A549 (cell line): Measurements from ENCODE around the gene KRTAP2-4. TPM values are rescaled to one million over a fixed set of nuclear protein-coding genes. Genes with fewer than 3 reads are reported as not detected.
"Not testable (repeated sequence)": the region's sequence is repeated elsewhere in the genome, so short reads cannot be mapped to it uniquely, and the experiment has no call there.

Experiments
- ATAC-seq, 2 experiments: fragments of 200-7000 bp in 1 of 2; fragments of >200 bp in 1 of 2; cut with Nextera tagmentation in 1 of 2; cut with Tn5 transposase in 1 of 2; 3 replicates each; pipeline versions ENCODE4 v1.8.0 to v1.9.1; 2018 to 2020; ENCODE audit warnings: mild to moderate bottlenecking in 1 of 2, moderate library complexity in 1 of 2
- CTCF ChIA-PET: fragments of 300-600 bp; sonication (Branson Sonifier 250); formaldehyde crosslinking; extraction: SDS; loops from one replicate; lab custom pipeline; 2021; ENCODE audit warnings: antibody characterized with exemption, inconsistent platforms; lab: Yijun Ruan, JAX
- POLR2A ChIA-PET: fragments of 350-600 bp; formaldehyde crosslinking; extraction: SDS; loops from one replicate; lab custom pipeline; 2021; ENCODE audit warnings: antibody characterized with exemption, inconsistent platforms; lab: Yijun Ruan, JAX
- DNase-seq, 2 experiments: peaks; one replicate each; pipeline versions ENCODE4 v3.0.0 to v3.0.0-alpha.2; 2011 to 2016; ENCODE audit warnings: low read depth in 1 of 2, low spot score in 1 of 2
- FAIRE-seq: peaks from 2 replicates; lab custom pipeline; 2011; peaks lifted over from hg19 to GRCh38; lab: Jason Lieb, UNC
- H3K27ac ChIP-seq, 2 experiments: fragments of >200 bp; sonication (Bioruptor Twin); formaldehyde crosslinking; 3 replicates each; pipeline ENCODE4 v1.5.1; 2016 to 2017
- H3K4me1 ChIP-seq: fragments of >200 bp; sonication (Bioruptor Twin); formaldehyde crosslinking; 3 replicates; pipeline ENCODE4 v1.6.1; 2016
- H3K4me2 ChIP-seq: fragments of >200 bp; sonication (Bioruptor Twin); formaldehyde crosslinking; 3 replicates; pipeline ENCODE4 v1.6.1; 2016
- H3K4me3 ChIP-seq: fragments of >200 bp; sonication (Bioruptor Twin); formaldehyde crosslinking; 3 replicates; pipeline ENCODE4 v1.5.1; 2016
- H3K9me3 ChIP-seq: fragments of >200 bp; sonication (Bioruptor Twin); formaldehyde crosslinking; 3 replicates; pipeline ENCODE4 v1.6.1; 2016
- BHLHE40 ChIP-seq: IDR thresholded peaks from 2 replicates; pipeline ENCODE4 v1.6.1; 2012; ENCODE audit warnings: low read depth, low read length, inconsistent platforms
- CBX8 ChIP-seq: fragments of 200-600 bp; sonication (generic); IDR thresholded peaks from 2 replicates; pipeline ENCODE4 v1.6.1; 2016
- EHMT2 ChIP-seq: fragments of 200-600 bp; sonication (generic); IDR thresholded peaks from 2 replicates; pipeline ENCODE4 v1.6.1; 2016; ENCODE audit warnings: antibody characterized with exemption, low read depth, mild to moderate bottlenecking, moderate library complexity
- EP300 ChIP-seq, 2 experiments: fragments of >200 bp; sonication (Bioruptor Twin); formaldehyde crosslinking; IDR thresholded peaks; 2 replicates in 1 of 2; 3 replicates in 1 of 2; pipeline ENCODE4 v1.6.1; 2016 to 2017
- FOSB ChIP-seq: fragments of 250-450 bp; sonication (Bioruptor Pico); IDR thresholded peaks from 2 replicates; pipeline ENCODE4 v1.5.0; 2020; ENCODE audit warnings: mild to moderate bottlenecking, moderate library complexity
- HEYL ChIP-seq: fragments of 250-450 bp; sonication (Bioruptor Pico); IDR thresholded peaks from 2 replicates; pipeline ENCODE4 v1.8.0; 2021; ENCODE audit warnings: mild to moderate bottlenecking, moderate library complexity
- HOXB13 ChIP-seq: fragments of 250-450 bp; sonication (Bioruptor Pico); IDR thresholded peaks from 2 replicates; pipeline ENCODE4 v1.5.0; 2020; ENCODE audit warnings: low read depth, mild to moderate bottlenecking, moderate library complexity
- JUN ChIP-seq, 2 experiments: fragments of >200 bp; sonication (Bioruptor Twin); formaldehyde crosslinking; IDR thresholded peaks; 2 replicates in 1 of 2; 3 replicates in 1 of 2; pipeline ENCODE4 v1.6.1; 2016 to 2017
- KDM1A ChIP-seq: fragments of 200-600 bp; sonication (generic); IDR thresholded peaks from 2 replicates; pipeline ENCODE4 v1.6.1; 2016; ENCODE audit warnings: low read depth, mild to moderate bottlenecking
- KDM5A ChIP-seq: fragments of 200-600 bp; sonication (generic); IDR thresholded peaks from 2 replicates; pipeline ENCODE4 v1.6.1; 2016; ENCODE audit warnings: antibody characterized with exemption, mild to moderate bottlenecking
- MAFK ChIP-seq: fragments of 450-650 bp; IDR thresholded peaks from 2 replicates; pipeline ENCODE4 v1.6.1; 2014; ENCODE audit not compliant: partially characterized antibody
- MYC ChIP-seq: IDR thresholded peaks from 2 replicates; pipeline ENCODE4 v1.6.1; 2012; ENCODE audit warnings: mild to moderate bottlenecking, inconsistent platforms, low read length, improper control_type of control experiment, borderline replicate concordance
- NR3C1 ChIP-seq: fragments of >200 bp; sonication (Bioruptor Twin); formaldehyde crosslinking; IDR thresholded peaks from 3 replicates; pipeline ENCODE4 v1.6.1; 2017
- PHF8 ChIP-seq: fragments of 200-600 bp; sonication (generic); IDR thresholded peaks from 2 replicates; pipeline ENCODE4 v1.6.1; 2016; ENCODE audit warnings: low read depth, mild to moderate bottlenecking, antibody characterized with exemption, moderate library complexity, borderline replicate concordance
- POLR2A ChIP-seq: IDR thresholded peaks from 2 replicates; pipeline ENCODE4 v1.6.1; 2012; ENCODE audit warnings: mild to moderate bottlenecking, low read length
- POLR2AphosphoS2 ChIP-seq: conservative IDR thresholded peaks from 2 replicates; pipeline ENCODE4 v1.6.1; 2012; ENCODE audit warnings: low read length, improper control_type of control experiment, inconsistent platforms
- RARB ChIP-seq: fragments of 250-450 bp; sonication (Bioruptor Pico); IDR thresholded peaks from 2 replicates; pipeline ENCODE4 v1.8.0; 2021; ENCODE audit warnings: mild to moderate bottlenecking, moderate library complexity
- RCOR1 ChIP-seq: fragments of 150-350 bp; IDR thresholded peaks from 2 replicates; pipeline ENCODE4 v1.6.1; 2014; ENCODE audit warnings: antibody characterized with exemption, low read length, low read depth
- RFX5 ChIP-seq: fragments of 450-650 bp; IDR thresholded peaks from 2 replicates; pipeline ENCODE4 v1.7.1; 2014; ENCODE audit warnings: antibody characterized with exemption, mild to moderate bottlenecking, moderate library complexity
- RNF2 ChIP-seq: fragments of 200-600 bp; sonication (generic); IDR thresholded peaks from 2 replicates; pipeline ENCODE4 v1.6.1; 2016; ENCODE audit warnings: low read depth, mild to moderate bottlenecking, antibody characterized with exemption, moderate library complexity, borderline replicate concordance
- SREBF2 ChIP-seq: fragments of 450-650 bp; IDR thresholded peaks from 2 replicates; pipeline ENCODE4 v1.6.1; 2014; ENCODE audit warnings: mild to moderate bottlenecking, moderate library complexity
- TP53 ChIP-seq: fragments of 250-450 bp; sonication (Bioruptor Pico); IDR thresholded peaks from 2 replicates; pipeline ENCODE4 v1.5.0; 2021; ENCODE audit warnings: mild to moderate bottlenecking, moderate library complexity
- ZNF302 ChIP-seq: fragments of 250-450 bp; sonication (Bioruptor Pico); IDR thresholded peaks from 2 replicates; pipeline ENCODE4 v1.9.0; 2021; ENCODE audit warnings: inconsistent platforms, mild to moderate bottlenecking, moderate library complexity
- ZSCAN20 ChIP-seq: fragments of 250-450 bp; sonication (Bioruptor Pico); IDR thresholded peaks from 2 replicates; pipeline ENCODE4 v1.8.0; 2022; ENCODE audit warnings: mild to moderate bottlenecking, moderate library complexity
- WGBS: methylation state at CpG from one replicate; pipeline ENCODE4 v1.1.6; 2017; ENCODE audit errors: missing lambda C conversion rate; 5-methylcytosine and 5-hydroxymethylcytosine counted together
- polyA plus RNA-seq, 4 experiments: library from polyadenylated mRNA; depleted of rRNA in 3 of 4; stranded (reverse); fragments of >200 nt; fragmentation: RNase III in 1 of 4; extraction: RNeasy Plus Mini Kit Qiagen cat#74134 plus additional on column Dnase treatment in 1 of 4; gene quantifications; 2 replicates in 3 of 4; 3 replicates in 1 of 4; pipeline ENCODE4 v1.2.3, GENCODE V29; 2011 to 2017
- TF ChIP-seq, protein P1 (sequence below): fragments of >200 bp; sonication (Bioruptor Twin); formaldehyde crosslinking; IDR thresholded peaks from 3 replicates; pipeline ENCODE4 v1.5.1; 2016
- TF ChIP-seq, protein P2 (sequence below): IDR thresholded peaks from 2 replicates; pipeline ENCODE4 v1.6.1; 2012
- TF ChIP-seq, protein P3 (sequence below): fragments of 450-650 bp; IDR thresholded peaks from 2 replicates; pipeline ENCODE4 v1.6.1; 2014; ENCODE audit warnings: antibody characterized with exemption

KRTAP2-4 gene
- polyA plus RNA-seq, 2 of the 4 experiments (the other 2 are of a cell fraction): not detected

DNA sequence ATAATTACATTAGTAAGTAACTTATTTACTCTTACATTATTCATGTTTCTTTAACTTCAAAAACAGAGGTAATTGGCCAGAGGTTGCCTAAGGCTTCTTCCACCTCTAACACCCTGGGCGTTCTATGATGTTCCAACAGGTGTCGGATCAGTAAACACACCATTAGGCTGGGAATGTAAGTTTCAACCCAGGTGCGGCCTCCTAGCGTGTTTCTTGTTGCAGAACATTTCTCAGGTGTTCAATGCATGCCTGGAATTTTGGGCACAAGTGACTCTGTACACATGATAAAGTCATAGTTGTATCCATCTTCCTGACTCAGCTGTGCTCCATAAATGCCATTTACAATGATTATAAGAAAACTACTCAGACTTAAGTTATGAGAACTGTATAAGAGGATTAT lies 11.7 kb downstream of the KRTAP2-4 start:
- no peak overlapping the region for H3K4me3 ChIP-seq
- H3K9me3 ChIP-seq: no peaks in the 10 kb centered on the region
- peaks cover 11% of the 10 kb centered on the region for H3K4me1 ChIP-seq
- WGBS: 85% methylated on average over 4 of the region's 4 CpGs
- ChIA-PET CTCF (no interaction called here), POLR2A (no interaction called here)
- TF ChIP-seq KDM1A (no peak), MYC (no peak)
- ATAC-seq (no peak), FAIRE-seq (no peak), DNase-seq (no peak)
- no peak overlapping the region for H3K4me2 ChIP-seq
- H3K27ac ChIP-seq: no peak overlapping the region

DNA sequence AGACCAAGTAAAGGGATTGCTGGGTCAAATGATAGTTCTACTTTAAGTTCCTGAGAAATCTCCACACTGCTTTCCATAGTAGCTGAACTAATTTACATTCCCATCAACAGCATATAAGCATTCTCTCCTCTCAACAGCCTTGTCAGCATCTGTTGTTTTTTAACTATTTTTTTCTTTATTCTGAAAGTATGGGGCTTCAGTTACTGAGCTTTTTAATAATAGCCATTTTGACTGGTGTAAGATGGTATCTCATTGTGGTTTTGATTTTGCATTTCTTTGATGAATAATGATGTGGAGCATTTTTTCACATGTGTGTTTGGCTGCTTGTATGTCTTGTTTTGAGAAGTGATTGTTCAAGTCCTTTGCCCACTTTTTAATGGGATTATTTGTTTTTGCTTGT lies 13.1 kb downstream of the KRTAP2-4 start:
- FAIRE-seq (peak; percentile 68), ATAC-seq (no peak), DNase-seq (no peak)
- no peak overlapping the region for H3K27ac ChIP-seq
- H3K4me1 ChIP-seq: peaks cover 10% of the 10 kb centered on the region; the same call in 1 of the 3 replicates
- no peak overlapping the region for H3K4me3 ChIP-seq
- ChIA-PET POLR2A (no interaction called here), CTCF (interaction anchor here (1.2 kb wide), 1 partner anchor 13 kb away, joined by 3 read pairs; no protein-coding TSS in a partner anchor)
- no peak overlapping the region for H3K4me2 ChIP-seq
- TF ChIP-seq TP53 (CRISPR knock-in tag): no peak
- TF ChIP-seq ZSCAN20: no peak
- TF ChIP-seq EP300 (IDR thresholded peaks at IDR 0.05): no peak
- no peak for TF ChIP-seq ZNF302 (CRISPR knock-in tag)
- no peak for TF ChIP-seq KDM1A
- no peak for TF ChIP-seq MAFK
- no peak for TF ChIP-seq RCOR1
- TF ChIP-seq, protein P1, sequence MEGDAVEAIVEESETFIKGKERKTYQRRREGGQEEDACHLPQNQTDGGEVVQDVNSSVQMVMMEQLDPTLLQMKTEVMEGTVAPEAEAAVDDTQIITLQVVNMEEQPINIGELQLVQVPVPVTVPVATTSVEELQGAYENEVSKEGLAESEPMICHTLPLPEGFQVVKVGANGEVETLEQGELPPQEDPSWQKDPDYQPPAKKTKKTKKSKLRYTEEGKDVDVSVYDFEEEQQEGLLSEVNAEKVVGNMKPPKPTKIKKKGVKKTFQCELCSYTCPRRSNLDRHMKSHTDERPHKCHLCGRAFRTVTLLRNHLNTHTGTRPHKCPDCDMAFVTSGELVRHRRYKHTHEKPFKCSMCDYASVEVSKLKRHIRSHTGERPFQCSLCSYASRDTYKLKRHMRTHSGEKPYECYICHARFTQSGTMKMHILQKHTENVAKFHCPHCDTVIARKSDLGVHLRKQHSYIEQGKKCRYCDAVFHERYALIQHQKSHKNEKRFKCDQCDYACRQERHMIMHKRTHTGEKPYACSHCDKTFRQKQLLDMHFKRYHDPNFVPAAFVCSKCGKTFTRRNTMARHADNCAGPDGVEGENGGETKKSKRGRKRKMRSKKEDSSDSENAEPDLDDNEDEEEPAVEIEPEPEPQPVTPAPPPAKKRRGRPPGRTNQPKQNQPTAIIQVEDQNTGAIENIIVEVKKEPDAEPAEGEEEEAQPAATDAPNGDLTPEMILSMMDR: no peak
- TF ChIP-seq SREBF2: no peak
- TF ChIP-seq RNF2: no peak
- no peak for TF ChIP-seq POLR2A
- TF ChIP-seq EHMT2: no peak
- no peaks in the 10 kb centered on the region for H3K9me3 ChIP-seq

DNA sequence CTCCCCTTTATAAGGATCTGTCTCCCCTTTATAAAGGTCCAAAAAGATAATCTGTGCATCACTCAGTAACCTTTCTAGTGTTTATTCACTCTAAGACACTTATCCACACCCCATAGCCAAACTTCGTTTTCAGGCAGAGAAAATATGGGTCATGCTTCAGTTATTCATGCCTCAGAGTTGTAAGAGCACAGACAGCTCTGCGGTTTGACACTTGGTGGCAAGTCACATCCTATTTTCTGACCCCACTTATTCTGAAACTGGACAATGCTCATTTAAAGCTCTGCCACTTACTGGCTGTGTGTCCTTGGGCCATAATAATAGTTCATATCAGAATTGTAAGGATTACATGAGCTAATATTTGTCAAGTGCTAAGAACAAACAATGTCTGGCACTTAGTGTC lies 16.6 kb downstream of the KRTAP2-4 start:
- Histone ChIP-seq H3K4me3 (no peak overlapping the region), H3K27ac (no peak overlapping the region), H3K9me3 (no peaks in the 10 kb centered on the region), H3K4me1 (peaks cover 10% of the 10 kb centered on the region; the same call in 1 of the 3 replicates), H3K4me2 (peak overlapping the region; percentile 4; the same call in 2 of the 3 replicates)
- WGBS: 8% methylated on average over 2 of the region's 2 CpGs
- DNase-seq: peak in 1 of 2 experiments; percentile 19
- CTCF ChIA-PET: interaction anchor here (1.4 kb wide), 1 partner anchor 9 kb away, joined by 3 read pairs; no protein-coding TSS in a partner anchor
- TF ChIP-seq MYC (no peak), HEYL (no peak), JUN (IDR thresholded peaks at IDR 0.05) (no peak), HOXB13 (CRISPR knock-in tag) (no peak), KDM5A (no peak), PHF8 (no peak), NR3C1 (no peak), BHLHE40 (no peak), SREBF2 (no peak)
- TF ChIP-seq, protein P2, sequence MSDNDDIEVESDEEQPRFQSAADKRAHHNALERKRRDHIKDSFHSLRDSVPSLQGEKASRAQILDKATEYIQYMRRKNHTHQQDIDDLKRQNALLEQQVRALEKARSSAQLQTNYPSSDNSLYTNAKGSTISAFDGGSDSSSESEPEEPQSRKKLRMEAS: no peak
- FAIRE-seq: peak; percentile 78
- ATAC-seq: no peak; a peak in 1 of 6 replicates
- POLR2A ChIA-PET: no interaction called here

DNA sequence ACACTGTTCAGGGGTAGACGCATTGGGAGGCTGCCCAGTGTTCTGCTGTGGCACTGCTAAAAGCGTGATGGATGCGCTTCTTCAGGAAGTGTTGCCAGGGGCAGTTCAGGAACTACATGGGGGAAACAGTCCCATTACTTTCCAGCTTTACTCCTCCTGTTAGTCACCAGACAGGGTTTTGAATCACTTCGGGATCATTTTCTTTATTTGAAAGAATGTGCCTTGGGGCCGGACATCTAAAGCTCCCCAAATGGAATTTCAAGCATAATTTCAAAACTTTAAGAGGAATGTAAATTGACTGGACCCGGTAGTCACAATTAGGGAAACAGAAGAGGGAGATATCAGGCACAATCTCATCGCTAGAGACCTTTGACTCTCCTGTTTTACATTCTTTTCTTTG lies 17.2 kb downstream of the KRTAP2-4 start:
- Histone ChIP-seq H3K27ac (no peak overlapping the region), H3K4me1 (peaks cover 10% of the 10 kb centered on the region; the same call in 1 of the 3 replicates), H3K9me3 (peaks cover 4% of the 10 kb centered on the region; the same call in 2 of the 3 replicates), H3K4me2 (peak overlapping the region; percentile 4; the same call in 2 of the 3 replicates), H3K4me3 (no peak overlapping the region)
- POLR2A ChIA-PET: no interaction called here
- DNase-seq (no peak), ATAC-seq (peak; percentile 38 to 39; a peak in 2 of 6 replicates), FAIRE-seq (no peak)
- CTCF ChIA-PET: interaction anchor here (1.4 kb wide), 2 partner anchors 10 to 274 kb away, joined by 3 to 10 read pairs; no protein-coding TSS in a partner anchor
- TF ChIP-seq NR3C1 (no peak), RARB (CRISPR knock-in tag) (no peak), RFX5 (no peak), JUN (IDR thresholded peaks at IDR 0.05) (no peak), POLR2AphosphoS2 (no peak), EHMT2 (no peak), FOSB (CRISPR knock-in tag) (no peak), BHLHE40 (no peak), CBX8 (no peak), MYC (no peak)
- TF ChIP-seq, protein P3, sequence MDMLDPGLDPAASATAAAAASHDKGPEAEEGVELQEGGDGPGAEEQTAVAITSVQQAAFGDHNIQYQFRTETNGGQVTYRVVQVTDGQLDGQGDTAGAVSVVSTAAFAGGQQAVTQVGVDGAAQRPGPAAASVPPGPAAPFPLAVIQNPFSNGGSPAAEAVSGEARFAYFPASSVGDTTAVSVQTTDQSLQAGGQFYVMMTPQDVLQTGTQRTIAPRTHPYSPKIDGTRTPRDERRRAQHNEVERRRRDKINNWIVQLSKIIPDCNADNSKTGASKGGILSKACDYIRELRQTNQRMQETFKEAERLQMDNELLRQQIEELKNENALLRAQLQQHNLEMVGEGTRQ: no peak
- WGBS: 49% methylated on average over 7 of the region's 7 CpGs

DNA sequence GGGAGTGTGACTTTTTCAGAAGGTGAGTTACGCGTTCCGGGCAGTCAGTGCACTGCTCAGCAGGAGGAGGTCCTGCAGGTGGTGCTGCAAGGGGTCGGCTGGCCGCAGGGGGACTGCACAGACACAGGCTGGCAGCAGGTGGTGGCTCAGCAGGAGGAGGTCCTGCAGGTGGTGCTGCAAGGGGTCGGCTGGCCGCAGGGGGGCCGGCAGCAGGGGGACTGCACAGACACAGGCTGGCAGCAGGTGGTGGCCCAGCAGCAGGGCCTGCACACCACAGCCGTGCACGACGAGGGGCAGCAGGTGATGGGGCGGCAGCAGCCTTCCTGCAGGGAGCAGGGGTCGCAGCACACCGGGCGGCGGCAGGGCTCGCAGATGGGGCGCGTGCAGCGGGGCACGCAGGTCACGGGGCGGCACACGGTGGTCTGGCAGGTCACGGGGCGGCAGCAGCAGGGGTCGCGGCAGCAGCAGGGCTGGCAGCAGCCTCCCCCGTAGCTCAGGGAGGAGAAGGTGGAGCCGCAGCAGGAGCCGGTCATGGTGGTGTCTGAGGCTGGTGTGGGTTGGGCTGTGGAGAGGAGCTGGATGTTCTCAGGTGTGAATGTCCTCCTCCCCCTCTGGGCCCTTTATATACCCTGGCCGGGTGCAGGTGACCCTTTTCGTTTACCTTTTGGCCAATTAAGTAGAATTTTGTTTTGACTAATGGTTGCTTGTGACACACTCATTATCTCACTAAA lies 18.8 kb downstream of the KRTAP2-4 start, which contains the start of gene KRTAP2-1:
TSS of gene KRTAP2-1 (minus strand) at position 582 of the 731 bp plus-strand sequence. CDS start at position 533, 49 bp downstream.
- H3K27ac ChIP-seq, H3K4me1 ChIP-seq, DNase-seq, FAIRE-seq, H3K4me3 ChIP-seq, H3K4me2 ChIP-seq, POLR2A ChIA-PET: not testable (repeated sequence)
- ATAC-seq: peak in 1 of 2 experiments; percentile 50; a peak in 2 of 6 replicates
- peaks cover 11% of the 10 kb centered on the region; the same call in 2 of the 3 replicates for H3K9me3 ChIP-seq
- CTCF ChIA-PET: interaction anchor here (1.4 kb wide), 1 partner anchor 276 kb away, joined by 10 read pairs; no protein-coding TSS in a partner anchor
- 91% methylated on average over 5 of the region's 33 CpGs for WGBS
